Suprapubic skin (tissue), 3 donors: ENCODE measurements around the gene DAB1.

Experiments used
- POLR2A ChIP-seq, 2 donors: fragments of 450-650 bp; IDR thresholded peaks; one replicate each; pipeline ENCODE4 v1.6.1; 2017; ENCODE audit warnings: antibody characterized with exemption in 2 of 2, mild to moderate bottlenecking in 2 of 2, moderate library complexity in 2 of 2
- TF ChIP-seq, protein P1 (sequence below), 2 donors: fragments of 200-600 bp in 1 of 2; fragments of 450-650 bp in 1 of 2; sonication (generic) in 1 of 2; IDR thresholded peaks; one replicate each; pipeline ENCODE4 v1.5.1; 2016 to 2019; ENCODE audit warnings: antibody characterized with exemption in 2 of 2, mild to moderate bottlenecking in 1 of 2, moderate library complexity in 1 of 2

DNA sequence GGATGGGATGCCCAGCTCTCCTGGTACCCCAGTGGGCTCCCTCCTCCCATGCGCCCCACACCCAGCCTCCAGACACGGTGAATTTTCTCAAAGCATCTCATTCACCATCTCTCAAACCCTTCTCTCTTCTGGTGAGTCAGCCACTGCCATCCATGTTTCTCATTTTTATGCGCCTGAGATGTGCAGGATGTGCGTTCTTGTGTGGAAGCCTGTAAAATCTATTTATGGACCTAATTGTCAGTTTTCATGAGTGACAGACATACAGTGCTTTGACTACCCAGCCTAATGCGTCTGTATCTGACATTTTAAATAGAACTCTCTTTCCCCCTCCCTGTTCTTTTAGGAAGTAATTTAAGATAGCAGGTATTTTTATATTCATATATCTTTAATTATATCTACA lies 158.8 kb downstream of the DAB1 start:
- no peak for TF ChIP-seq POLR2A (IDR thresholded peaks at IDR 0.05)
- TF ChIP-seq, protein P1, sequence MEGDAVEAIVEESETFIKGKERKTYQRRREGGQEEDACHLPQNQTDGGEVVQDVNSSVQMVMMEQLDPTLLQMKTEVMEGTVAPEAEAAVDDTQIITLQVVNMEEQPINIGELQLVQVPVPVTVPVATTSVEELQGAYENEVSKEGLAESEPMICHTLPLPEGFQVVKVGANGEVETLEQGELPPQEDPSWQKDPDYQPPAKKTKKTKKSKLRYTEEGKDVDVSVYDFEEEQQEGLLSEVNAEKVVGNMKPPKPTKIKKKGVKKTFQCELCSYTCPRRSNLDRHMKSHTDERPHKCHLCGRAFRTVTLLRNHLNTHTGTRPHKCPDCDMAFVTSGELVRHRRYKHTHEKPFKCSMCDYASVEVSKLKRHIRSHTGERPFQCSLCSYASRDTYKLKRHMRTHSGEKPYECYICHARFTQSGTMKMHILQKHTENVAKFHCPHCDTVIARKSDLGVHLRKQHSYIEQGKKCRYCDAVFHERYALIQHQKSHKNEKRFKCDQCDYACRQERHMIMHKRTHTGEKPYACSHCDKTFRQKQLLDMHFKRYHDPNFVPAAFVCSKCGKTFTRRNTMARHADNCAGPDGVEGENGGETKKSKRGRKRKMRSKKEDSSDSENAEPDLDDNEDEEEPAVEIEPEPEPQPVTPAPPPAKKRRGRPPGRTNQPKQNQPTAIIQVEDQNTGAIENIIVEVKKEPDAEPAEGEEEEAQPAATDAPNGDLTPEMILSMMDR (IDR thresholded peaks at IDR 0.05): no peak
